HG03575 (cell line): ENCODE results near the gene LYZ.
"Not testable (repeated sequence)": the region's sequence is repeated elsewhere in the genome, so short reads cannot be mapped to it uniquely, and the experiment has no call there.

Source experiments
- ATAC-seq: cut with Tn5 transposase; IDR thresholded peaks from one replicate; pipeline ENCODE4 v1.9.1; 2021; ENCODE audit not compliant: unreplicated experiment, insufficient number of reproducible peaks, low FRiP score; ENCODE audit errors: extremely low read depth

The LYZ gene

DNA sequence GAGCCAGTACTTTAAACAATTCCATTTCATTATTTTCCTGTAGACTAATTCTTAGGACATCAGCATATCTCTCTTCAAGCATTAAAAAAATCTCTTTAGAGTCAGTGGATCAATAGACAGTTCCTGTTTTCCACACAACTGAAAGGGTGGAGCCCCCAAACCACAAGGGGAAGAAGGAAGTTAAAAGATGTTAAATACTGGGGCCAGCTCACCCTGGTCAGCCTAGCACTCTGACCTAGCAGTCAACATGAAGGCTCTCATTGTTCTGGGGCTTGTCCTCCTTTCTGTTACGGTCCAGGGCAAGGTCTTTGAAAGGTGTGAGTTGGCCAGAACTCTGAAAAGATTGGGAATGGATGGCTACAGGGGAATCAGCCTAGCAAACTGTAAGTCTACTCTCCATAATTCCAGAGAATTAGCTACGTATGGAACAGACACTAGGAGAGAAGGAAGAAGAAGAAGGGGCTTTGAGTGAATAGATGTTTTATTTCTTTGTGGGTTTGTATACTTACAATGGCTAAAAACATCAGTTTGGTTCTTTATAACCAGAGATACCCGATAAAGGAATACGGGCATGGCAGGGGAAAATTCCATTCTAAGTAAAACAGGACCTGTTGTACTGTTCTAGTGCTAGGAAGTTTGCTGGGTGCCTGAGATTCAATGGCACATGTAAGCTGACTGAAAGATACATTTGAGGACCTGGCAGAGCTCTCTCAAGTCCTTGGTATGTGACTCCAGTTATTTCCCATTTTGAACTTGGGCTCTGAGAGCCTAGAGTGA, at the start of gene LYZ:
Gene LYZ, plus strand, starts transcription at position 220 of the 777 bp plus-strand sequence. Its CDS starts 28 bp downstream, at position 248.
- no peak for ATAC-seq

DNA sequence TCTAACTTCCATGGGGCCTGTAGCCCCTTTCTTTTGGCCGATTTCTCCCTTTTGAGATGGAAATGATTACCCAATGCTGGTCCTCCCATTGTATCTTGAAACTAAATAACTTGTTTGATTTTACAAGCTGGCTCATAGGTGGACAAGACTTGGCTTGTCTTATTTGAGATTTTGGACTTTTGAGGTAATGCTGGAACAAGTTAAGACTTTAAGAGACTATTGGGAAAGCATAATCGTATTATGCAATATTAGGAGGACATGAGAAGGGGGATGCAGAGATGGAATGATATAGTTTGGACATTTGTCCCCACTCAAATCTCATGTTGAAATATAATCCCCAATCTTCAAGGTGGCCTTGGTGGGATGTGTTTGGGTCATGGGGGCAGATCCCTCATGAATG, 49.2 kb upstream of the LYZ start:
- ATAC-seq, result no peak

DNA sequence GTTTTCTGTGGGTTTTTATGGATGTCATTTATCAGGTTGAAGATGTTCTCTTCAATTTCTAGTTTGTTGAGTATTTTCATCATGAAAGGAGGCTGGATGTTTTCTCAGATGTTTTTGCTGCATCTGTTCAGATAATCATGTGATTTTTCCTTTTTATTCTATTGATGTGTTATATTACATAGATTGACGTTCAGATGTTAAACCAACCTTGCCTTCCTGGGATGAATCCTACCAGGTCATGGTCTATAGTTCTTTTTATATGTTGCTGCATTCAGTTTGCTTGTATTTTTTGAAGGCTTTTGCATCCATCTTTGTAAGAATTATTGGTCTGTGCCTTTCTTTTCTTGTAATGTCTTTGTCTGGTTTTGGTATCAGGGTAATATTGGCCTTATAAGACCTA, 43.9 kb upstream of the LYZ start:
- ATAC-seq, result no peak

DNA sequence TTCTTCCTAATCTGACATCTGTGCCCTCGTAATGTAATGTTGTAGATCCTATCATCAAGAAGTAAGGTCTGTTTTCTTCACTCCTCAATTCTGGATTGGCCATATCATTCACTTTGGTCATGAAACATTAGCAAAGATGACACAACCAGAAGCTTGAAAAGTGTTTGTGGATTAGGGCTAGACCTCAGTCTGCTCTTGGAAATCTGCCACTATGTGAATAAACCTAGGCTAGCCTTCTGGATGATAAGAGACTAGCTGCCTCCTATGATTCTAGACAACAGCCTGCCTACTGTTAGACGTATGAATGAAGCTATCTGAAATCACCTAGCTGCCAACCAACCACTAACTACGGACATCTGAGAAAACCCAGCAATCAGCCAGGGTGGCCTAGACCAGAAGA, 38.7 kb upstream of the LYZ start:
- no peak for ATAC-seq

DNA sequence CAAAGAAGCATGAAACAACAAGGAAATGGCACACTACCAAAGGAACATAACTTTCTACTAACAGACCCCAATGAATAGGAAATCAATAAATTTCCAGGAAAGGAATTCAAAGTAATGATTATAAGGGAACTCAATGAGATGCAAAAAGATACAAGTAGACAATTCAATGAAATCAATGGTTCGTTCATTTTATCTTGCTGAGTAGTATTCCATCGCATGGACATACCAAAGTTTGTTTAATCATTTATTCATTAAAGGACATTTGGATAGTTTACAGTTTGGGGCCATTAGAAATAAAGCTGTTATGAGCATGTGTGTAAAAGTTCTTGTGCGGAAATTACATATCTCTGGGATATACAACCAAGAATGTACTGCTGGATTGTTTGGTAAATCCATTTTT, 35.0 kb upstream of the LYZ start:
- ATAC-seq, result no peak

DNA sequence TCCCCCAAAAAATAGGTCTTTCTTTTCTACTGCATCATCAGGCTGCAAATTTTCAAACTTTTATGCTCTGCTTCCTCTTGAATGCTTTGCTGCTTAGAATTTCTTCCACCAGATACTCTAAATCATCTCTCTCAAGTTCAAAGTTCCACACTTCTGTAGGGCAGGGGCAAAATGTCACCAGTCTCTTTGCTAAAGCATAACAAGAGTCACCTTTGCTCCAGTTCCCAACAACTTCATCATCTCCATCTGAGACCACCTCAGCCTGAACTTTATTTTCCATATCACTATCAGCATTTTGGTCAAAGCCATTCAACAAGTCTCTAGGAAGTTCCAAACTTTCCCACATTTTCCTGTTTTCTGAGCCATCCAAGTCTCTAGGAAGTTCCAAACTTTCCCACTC, 31.4 kb upstream of the LYZ start:
- not testable (repeated sequence) for ATAC-seq

DNA sequence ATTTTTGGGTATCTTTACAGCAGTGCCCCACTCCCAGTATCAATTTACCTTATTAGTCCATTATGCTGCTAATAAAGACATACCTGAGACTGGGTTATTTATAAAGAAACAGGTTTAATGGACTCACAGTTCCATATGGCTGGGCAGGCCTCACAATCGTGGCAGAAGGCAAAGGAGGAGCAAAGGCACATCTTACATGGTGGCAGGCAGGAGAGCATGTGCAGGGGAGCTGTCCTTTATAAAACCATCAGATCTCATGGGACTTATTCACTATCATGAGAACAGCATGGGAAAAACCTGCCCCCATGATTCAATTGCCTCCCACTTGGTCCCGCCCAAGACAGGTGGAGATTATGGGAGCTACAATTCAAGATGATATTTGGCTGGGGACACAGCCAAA, 30.9 kb upstream of the LYZ start:
- ATAC-seq, result not testable (repeated sequence)

DNA sequence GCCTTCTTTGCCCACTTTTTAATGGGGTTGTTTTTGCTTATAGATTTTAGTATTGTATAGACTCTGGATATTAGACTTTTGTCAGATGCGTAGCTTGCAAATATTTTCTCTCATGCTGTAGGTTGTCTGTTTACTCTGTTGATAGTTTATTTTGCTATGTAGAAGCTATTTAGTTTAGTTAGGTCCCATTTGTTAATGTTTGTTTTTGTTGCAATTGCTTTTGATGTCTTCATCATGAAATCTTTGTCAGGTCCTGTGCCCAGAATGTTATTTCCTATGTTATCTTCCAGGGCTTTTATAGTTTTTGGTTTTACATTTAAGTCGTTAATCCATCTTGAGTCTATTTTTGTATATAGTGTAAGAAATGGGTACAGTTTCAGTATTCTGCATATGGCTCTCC, 30.0 kb upstream of the LYZ start:
- ATAC-seq, result no peak

DNA sequence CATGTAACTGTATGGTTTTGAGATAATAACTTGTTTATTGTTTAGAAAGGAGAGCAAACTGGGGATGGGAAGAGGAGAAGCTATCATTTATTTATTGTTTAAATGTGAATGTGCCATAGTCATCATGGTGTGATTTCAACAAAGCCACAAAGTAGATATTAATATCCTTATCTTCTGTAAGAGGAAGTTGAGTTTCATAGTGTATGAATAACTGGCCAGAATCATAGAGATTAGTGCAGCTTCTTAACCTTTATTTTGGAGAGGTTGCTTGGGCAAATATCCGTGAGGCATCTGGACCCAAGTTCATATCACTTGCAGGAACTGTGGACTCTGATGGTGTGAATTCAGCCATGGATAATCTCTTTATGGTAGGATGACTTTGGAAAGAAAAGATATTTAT, 26.8 kb upstream of the LYZ start:
- ATAC-seq, result no peak

DNA sequence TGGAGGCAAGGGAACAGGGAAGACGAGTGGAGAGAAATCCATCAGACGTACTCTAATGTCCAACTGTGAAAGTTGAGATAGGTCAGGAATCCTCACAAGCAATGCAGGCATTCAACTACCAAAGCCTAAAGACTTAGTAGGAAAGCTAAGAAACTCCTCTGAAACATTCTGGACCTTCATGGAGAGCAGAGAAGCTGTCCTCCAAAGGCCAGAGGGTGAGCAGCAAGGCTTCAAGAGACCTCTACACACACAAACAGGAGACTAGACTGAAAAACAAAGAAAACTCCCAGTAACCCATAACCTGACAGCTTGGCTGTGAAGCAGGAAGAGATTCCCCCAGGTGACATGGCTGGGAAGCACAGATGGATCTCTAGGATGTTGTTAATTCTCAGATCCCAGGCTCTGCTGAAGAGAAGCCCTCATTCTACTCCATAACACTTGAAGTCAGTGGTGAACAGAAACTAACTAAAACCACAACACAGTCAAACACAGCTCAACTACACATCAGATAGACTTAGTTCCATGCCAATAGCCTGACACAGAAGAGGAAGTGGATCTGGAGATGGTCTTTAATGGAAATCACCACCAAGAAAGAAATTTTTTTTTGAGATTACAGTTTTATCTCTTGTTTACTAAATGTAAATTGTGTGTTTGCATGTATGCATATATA, 23.2 kb upstream of the LYZ start:
- ATAC-seq, result no peak

DNA sequence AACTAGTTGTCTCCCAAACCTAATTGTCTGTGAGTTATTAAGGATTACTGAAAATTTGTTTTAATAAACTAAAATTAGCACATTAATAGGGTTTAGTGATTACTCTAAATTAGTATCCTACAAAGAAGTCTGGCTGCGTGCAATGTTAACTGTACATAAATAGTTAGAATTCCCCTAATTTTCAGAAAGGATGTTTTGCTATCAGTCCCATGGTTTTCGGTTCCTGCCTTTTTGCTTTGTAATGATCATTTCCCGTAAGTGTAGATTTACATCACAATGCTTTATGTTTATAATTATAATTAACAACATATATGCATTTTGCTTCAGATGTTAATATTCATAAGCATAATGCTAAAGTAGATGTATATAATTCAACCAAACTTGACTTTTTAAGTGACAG, 19.8 kb upstream of the LYZ start:
- ATAC-seq, result no peak

DNA sequence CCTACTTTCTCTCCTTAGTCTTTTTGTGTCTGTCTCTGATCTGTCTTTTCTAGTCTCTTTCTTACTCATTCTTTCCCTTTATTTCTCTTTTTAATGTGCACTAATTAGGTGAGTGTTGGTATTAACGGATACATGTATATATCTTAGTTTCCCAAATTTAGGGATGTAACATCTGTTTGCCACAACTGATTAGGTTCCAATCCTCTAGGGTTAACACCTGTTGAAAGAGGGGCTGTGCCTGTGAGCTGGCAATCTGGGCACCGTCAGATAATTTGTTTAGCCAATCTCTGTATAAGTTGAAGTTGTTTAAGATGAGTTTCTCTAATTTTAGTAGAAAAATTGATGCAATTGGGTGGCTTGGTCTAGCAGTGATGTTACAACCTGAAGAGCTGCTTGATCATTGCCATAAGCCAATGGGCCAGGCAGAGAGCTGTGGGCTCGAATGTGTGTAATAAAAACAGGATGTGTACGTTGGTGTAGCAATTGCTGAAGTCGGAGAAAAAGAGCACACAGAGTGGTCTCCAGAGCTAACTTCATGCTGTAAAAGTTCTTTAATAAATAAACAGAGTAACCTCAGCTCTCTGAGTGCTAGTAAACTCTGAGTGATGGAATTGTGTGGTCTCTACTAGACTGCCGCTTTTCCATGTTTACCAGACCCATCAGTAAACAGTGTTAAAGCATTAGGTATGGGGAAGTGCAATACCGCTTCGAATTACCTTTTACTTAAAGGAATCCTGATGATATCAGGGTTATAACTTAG, 18.3 kb upstream of the LYZ start:
- no peak for ATAC-seq

DNA sequence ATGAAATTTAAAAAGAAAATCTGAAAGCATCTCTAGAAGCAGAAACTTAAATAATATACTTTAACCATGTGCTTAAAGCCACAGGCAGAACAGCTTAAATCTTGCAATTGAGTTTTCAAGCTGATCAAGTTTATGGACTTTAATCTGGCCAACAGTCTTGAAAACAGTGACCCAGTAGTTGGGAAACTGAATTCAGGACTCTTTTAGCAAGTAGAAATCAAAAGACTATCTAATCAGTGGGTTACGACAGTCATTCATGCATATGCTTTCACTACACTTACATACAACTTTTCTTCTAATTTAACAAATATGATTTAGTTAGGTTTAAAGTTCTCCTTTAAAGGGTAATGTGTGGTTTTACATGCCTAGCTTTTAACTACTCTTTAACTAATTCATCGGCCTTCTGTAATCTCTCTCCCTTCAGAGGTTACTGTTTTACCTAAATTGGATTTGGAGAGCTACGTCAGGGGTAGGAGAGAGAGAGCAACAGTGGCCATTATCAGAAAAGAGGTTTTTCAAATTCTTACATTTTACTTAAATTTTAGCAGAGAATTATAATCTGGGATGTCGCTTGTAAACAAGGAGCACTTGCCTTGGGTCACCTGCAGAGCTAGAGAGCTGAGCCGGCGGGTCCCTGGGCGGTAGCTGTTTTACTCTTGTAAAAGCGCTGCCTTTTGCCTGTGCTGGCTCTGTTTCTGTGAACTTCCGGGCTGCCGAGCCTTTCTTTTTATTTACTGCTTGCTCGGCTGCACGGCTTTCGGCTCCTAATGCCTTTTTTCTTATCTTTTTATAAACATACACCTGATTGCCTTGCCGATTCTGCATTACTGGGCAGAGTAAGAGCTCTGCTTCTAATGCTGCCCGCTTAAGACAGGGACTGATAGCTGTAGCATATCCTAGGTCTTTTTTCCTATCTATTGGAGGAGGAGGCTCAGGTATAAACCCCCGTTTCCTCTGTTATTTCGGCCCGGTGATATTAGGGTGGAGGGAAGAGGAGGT, 17.4 kb upstream of the LYZ start:
- peak; percentile 65 for ATAC-seq

DNA sequence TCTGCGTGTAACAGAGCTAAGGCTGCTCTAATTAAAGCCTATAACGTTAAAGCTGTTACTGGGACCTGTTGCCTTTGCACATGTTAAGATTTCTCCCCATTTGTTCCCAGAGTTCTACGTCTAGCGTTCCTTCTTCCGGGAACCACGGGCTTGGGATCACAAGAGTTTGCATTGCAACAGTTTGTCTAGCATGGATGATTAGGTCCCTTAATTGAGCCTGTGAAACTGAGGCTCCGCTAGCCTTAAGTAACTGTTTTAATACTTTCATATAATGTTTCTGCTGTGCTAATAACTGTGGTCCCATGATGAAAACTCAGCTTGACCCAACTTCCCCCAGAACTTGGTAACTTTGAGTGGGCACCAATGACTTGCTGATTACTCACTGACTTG, 16.7 kb upstream of the LYZ start:
- no peak for ATAC-seq

DNA sequence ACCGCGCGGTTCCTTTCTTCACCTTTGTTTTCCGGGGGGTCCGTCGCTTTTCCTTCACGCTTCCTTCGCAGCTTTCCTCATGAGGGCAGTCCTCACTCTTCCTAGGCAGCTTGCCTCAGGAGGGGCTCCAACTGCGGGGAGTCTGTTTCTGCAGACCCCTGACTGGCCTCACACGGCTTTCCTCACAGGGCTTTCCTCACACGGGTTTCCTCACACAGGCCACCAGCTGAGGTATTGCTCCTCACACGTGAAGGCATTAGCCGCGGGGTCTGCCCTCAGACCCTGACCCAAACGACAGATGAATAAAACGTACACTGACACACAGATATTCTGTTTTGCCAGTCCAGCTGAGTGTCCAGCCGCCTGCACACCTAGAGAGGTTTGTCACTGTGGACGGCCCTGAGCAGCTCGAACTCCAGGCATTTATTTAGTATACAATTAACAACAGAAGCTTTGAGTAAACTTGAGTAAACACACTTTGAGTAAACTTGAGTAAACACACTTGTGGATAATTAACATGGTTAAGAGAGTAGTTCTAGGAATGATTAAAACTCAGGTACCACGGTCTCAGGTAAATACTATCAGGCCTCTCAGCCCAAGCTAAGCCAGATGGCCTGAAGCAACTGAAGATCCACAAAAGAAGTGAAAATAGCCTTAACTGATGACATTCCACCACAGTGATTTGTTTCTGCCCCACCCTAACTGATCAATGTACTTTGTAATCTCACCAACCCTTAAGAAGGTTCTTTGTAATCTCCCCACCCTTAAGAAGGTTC, 16.1 kb upstream of the LYZ start:
- no peak for ATAC-seq

DNA sequence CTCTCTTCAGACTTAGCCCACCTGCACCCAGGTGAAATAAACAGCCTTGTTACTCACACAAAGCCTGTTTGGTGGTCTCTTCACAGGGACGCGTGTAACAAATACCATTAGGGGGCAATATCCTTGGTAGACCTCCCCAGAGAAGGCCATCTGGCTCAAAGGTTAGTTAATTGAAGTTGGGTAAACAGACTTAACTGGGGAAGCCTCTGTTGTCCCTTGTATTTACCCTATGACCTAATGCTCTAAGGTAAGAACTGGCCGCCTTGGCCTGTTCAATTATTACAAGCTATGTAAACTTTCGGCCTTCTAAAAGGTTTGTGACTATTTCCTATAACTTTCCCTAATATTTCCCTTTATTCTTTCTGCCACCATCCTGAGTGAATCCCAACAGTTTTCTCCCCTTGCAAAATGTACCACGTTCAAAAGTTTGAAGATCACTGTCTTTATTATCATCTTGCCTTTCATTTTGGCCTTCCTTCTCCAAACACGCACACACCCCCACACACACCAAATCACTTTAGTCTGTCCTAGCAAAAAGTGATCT, 15.3 kb upstream of the LYZ start:
- ATAC-seq, result no peak

DNA sequence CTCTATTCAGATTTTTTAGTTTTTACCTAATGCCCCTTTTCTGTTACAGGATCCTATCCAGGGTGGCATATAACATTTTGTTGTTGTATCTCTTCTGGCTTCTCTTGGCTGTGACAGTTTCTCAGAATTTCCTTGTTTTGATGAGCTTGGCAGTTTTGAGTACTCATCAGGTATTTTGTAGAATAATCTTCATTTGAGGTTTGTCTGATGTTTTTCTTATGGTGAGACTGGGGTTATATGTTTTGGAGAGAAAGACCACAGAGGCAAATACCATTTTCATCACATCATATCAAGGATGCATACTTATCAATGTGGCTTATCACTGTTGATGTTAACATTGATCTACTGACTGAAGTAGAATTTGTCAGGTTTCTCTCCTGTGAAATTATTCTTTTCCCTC, 14.0 kb upstream of the LYZ start:
- no peak for ATAC-seq
